Endometrial microvascular endothelial cells (primary cell): ENCODE measurements around the gene ZNHIT1. TPM values are rescaled to one million over a fixed set of nuclear protein-coding genes. Genes with fewer than 3 reads are reported as not detected.

Experiments used
- in situ Hi-C: cut with HindIII; loops from 2 replicates; pipeline ENCODE4 v1.10.0; 2017; ENCODE audit warnings: low sequenced_read_pairs, low pct_unique_long_range_greater_than_20kb; ENCODE audit errors: inconsistent ontology term
- total RNA-seq: library from RNA; depleted of rRNA; stranded (reverse); fragments of >200 nt; gene quantifications from one replicate; pipeline ENCODE4 v1.2.3, GENCODE V29; 2015; ENCODE audit errors: inconsistent ontology term

ZNHIT1 gene
- 185 TPM for total RNA-seq

- in situ Hi-C loops: no loop called here
These were observed at the start of gene ZNHIT1, which contains the start of gene PLOD3 for GRCh38 chr7:101217388-101218235. TSS of gene ZNHIT1 (plus strand) at chr7:101218165. CDS start at chr7:101218196, 31 bp downstream. TSS of gene PLOD3 (minus strand) at chr7:101217581. CDS start at chr7:101217274, 307 bp downstream.

- in situ Hi-C loops: no loop called here
These were observed 49.4 kb upstream of the ZNHIT1 start for GRCh38 chr7:101168412-101169049.

GRCh38 chr7:101169110-101169837 is 48.7 kb upstream of the ZNHIT1 start:
- in situ Hi-C loops: no loop called here

- in situ Hi-C loops: no loop called here
These were observed 48.0 kb upstream of the ZNHIT1 start for GRCh38 chr7:101169838-101170551.

GRCh38 chr7:101170617-101171441 is 47.1 kb upstream of the ZNHIT1 start:
- in situ Hi-C loops: no loop called here

- in situ Hi-C loops: no loop called here
These were observed 46.5 kb upstream of the ZNHIT1 start for GRCh38 chr7:101171442-101171837.

- in situ Hi-C loops: no loop called here
These were observed 45.7 kb upstream of the ZNHIT1 start for GRCh38 chr7:101172005-101172853.

GRCh38 chr7:101172854-101173751 is 44.9 kb upstream of the ZNHIT1 start:
- in situ Hi-C loops: no loop called here

GRCh38 chr7:101173752-101174244 is 44.2 kb upstream of the ZNHIT1 start:
- in situ Hi-C loops: no loop called here

- in situ Hi-C loops: no loop called here
These were observed 43.6 kb upstream of the ZNHIT1 start for GRCh38 chr7:101174322-101174854.

GRCh38 chr7:101175664-101176063 is 42.3 kb upstream of the ZNHIT1 start:
- in situ Hi-C loops: no loop called here

- in situ Hi-C loops: no loop called here
These were observed 40.3 kb upstream of the ZNHIT1 start for GRCh38 chr7:101177644-101178043.

- in situ Hi-C loops: no loop called here
These were observed 38.8 kb upstream of the ZNHIT1 start for GRCh38 chr7:101179117-101179516.

GRCh38 chr7:101179713-101180112 is 38.3 kb upstream of the ZNHIT1 start:
- in situ Hi-C loops: no loop called here

- in situ Hi-C loops: no loop called here
These were observed 37.7 kb upstream of the ZNHIT1 start, which contains the start of gene NAT16 for GRCh38 chr7:101180130-101180755. TSS of gene NAT16 (minus strand) at chr7:101180293. CDS start at chr7:101174807, 5,486 bp downstream.
